DMS 273 (cell line): ENCODE data around the gene DHX58.
"Not testable (repeated sequence)": the region's sequence is repeated elsewhere in the genome, so short reads cannot be mapped to it uniquely, and the experiment has no call there.

Experiments used
- DNase-seq: peaks from one replicate; lab custom pipeline; 2025; ENCODE audit not compliant: unreplicated experiment; lab: John Stamatoyannopoulos, UW

DHX58 gene

DNA sequence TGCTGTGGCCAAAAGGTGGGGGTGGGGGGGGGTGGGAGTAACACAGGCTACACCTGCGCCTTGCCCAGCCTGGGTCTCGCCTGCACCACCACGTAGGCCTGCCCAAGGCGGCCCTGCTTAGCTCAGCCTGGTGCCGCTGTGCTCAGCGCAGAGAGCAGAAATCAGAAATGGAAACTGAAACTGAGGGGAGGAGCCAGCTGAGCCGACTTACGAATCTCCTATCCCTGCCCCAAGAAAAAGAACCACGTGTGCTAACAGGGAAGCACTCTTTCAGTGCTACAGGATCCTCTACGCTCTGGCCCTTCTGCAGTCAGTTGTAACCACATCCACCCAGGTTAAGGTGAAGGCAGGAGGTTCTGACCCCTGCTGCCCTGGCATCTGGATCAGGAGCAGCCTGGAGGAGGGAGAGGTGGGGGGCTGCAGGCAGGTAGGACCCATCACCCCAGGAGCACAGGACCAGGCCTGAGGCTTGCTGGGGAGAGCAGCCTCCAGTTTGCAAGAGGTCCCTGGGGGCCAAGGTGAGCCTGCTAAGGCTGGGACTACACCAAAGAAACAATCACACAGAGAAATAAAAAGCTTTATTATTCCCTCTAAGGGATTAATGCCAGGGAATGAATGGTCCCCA is at the start of gene DHX58:
Gene DHX58 (minus strand): TSS at position 163 of the 625 bp plus-strand sequence. CDS start 822 bp downstream, outside the sequence.
- peak; percentile 84 for DNase-seq

- DNase-seq: no peak
Observed at GRCh38 chr17:42160531-42160910, 48.0 kb upstream of the DHX58 start.

GRCh38 chr17:42159796-42160530 is 47.4 kb upstream of the DHX58 start:
- no peak for DNase-seq

DNA sequence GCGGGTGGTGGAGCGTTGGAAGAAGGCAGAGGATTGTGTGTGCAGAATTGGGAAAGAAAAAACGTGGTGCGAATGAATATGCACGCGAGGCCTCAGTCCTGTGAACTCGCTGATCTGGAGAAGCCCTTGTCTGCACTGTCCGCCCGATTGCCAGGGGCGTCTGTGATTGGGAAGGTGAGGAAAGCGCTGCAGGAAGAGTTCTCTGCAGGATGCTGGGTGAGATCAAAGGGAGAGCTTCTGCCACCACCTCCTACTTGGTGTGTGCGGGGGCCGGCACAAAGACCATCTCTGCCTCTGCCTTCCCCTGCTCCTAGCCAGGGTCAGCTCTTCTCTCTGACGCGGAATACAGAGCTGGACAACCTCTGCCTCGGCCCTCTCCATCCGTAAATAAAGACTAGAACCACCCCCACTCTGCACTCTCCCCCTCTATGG is 43.1 kb upstream of the DHX58 start:
- DNase-seq: no peak

DNA sequence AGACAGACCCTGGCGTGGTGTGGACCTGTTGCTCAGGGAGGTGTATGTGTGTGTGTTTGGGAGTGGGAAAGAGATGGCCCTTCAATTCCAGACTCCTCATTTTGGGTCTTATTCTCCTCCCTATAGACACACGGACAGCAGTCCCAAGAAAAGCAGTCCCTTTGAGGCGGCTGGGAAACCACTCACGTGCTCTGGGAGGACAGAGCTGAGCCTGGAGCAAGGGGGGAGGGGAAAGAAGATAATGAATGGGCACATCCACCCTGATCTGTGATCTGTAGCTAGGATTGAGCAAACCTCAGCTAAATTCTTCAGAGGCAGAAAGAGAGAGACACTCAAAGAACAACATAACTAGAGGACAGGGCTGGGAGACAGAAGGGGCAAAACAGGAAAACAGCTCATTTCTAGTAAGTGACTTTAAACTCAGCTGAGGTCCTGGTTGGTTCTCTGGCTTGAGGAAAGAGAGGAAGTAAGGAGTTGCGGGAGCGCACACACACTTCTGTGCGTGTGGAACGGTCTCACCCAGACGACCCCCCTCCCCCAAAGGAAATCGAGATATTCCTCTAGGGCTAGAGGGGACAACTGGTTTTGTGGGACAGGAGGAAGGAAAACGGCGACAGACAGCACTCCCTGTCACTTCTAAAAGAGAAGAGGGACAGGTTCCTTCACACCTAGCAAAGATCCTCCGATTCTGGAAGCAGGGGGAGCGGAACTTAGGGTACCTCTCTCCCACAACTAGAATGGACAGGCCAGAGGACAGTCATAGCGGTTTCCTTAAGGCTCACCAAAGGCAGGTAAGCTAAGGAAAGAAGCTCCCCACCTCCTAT is 41.6 kb upstream of the DHX58 start:
- DNase-seq: peak; percentile 46

DNA sequence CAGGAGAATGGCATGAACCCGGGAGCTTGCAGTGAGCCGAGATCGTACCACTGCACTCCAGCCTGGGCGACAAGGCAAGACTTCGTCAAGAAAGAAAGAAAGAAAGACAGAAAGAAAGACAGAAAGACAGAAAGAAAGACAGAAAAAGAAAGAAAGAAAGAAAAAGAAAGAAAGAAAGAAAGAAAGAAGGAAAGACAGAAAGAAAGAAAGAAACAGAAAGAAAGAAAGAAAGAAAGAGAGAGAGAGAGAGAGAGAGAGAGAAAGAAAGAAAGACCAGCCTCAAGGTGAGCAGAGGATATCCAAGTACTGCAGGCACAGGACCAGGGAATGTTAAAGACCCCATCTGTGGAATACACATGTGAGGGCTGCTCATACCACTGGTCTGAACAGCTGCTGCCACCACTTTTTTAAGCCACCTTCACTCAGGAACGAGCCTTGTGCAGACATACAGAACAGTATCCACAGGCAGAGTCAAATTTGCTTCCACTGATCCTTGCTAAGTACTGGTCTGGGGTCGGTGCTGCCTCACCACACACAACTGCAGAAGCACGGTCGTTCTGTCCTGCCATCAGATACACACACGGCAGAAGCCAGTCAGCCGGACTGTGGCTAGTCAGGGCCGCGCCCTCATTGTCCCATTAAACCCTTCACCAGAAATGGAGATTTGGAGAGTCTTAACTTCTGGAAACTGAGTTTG is 34.5 kb upstream of the DHX58 start:
- no peak for DNase-seq

GRCh38 chr17:42143138-42143537 is 30.6 kb upstream of the DHX58 start:
- not testable (repeated sequence) for DNase-seq

- no peak for DNase-seq
Observed at GRCh38 chr17:42142371-42142896, 29.9 kb upstream of the DHX58 start.

DNA sequence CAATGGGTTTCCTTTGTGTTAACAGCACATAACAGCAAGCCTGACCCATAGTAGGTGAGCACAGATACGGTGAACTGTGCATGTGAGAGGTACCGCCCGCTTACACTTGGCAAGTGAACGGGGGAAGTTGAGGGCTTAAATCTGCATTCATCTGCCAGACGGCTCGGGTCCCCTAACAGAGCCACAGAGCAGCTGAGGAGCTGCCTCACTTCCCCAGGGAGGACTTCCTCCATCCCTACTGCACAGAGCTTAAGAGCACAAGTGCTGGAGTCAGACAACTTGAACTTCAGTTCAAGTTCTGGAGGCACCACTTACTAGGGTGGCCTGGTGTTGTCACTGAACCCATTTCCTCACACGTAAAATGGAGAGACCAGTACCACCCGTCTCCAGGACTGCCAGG is 28.9 kb upstream of the DHX58 start:
- DNase-seq: no peak

GRCh38 chr17:42140690-42141089 is 28.2 kb upstream of the DHX58 start:
- not testable (repeated sequence) for DNase-seq

DNA sequence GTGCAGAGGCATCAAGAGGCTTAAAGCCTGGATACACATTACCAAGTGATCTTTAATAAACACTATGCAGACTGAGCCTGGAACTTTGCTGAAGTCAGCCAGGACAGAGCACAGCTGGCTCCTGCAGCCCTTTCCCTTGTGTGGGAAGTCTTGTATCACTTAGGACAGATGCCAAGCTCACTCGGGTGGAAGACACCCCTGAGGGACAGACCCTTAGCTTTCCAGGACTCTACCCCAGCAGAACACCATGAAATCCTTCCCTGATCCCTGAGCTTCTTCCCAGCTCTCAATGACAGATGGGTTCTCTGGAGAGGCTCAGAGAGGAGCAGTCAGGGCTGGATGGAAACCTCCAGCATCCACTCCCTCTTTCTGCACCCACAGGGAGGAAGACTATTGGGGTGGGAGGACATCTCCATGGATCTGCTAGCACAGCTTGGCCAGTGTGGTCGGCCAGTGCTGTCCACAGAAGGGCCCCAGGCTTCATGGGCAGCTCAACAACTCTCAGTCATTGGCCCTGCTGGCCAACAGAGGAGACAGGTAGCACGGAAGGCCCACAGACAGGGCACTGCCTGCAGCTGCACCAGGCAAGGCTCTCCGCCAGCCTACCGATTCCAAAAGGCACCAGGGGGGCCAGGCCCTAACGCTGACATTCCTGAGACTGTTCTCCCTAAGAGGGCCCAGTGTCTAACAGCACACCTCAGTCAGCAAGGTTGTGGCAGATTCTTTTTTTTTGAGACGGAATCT is 26.4 kb upstream of the DHX58 start:
- DNase-seq: peak; percentile 39

- DNase-seq: no peak
Observed at GRCh38 chr17:42136654-42137051, 24.1 kb upstream of the DHX58 start.

DNA sequence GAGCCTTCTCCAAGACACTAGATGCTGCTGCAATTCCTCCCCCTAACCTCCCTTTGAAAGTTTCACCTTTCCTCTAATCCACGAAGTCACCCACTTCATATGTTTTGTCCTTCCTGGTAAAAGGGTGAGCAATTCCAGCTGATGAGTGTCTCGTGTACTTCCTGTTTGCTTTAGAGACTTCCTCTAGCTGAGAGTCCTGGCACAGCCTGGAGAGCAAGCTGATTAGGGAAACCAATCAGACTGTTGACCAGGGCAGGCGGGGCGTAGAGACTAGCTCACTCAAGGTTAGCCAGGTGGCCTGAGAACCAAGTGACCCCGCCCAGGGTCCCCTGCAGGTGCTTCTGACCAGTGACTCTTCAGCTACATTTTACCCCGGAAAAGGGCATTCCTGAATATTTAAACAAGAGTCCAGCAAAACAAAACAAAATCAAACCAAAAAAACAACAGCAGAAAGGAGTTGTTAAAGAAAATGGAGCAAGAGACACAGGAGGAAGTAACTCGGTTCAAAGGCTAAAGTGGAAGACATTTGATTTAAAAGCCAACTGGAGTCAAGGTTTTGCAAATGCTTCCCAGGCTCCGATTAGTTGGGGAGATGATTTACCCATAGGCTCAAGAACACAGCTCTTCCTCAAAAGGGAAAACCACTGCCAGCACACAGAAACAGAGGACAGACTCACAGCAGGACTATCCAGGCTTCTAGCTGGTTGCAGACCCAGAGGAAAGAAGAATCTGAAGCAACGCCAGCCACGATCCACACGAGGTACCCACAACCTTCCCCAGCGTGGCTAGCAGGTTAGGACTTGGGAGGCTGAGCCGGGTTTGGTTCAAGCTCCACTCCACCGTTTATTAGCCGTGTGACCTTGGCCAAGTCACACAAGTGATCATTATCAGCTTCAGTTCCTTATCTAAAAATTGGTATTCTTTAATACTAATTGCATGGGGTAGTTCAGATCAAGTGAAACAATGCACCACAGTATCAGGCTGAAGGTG is 23.4 kb upstream of the DHX58 start:
- no peak for DNase-seq

DNA sequence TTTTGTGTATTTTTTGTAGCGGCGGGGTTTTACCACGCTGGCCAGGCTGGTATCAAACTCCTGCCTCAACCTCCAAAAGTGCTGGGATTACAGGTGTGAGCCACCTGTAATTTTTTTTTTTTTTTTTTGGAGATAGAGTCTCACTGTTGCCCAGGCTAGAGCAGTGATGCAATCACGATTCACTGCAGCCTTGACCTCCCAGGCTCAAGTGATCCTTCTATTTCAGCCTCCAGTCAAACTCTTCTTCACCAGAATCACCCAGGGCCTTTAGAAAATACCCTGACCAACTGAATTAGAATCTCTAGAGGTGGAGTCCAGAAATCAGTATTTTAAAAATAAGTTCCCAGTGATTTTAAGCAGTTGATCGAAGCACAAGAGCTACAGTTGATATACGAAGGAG is 22.6 kb upstream of the DHX58 start:
- no peak for DNase-seq

DNA sequence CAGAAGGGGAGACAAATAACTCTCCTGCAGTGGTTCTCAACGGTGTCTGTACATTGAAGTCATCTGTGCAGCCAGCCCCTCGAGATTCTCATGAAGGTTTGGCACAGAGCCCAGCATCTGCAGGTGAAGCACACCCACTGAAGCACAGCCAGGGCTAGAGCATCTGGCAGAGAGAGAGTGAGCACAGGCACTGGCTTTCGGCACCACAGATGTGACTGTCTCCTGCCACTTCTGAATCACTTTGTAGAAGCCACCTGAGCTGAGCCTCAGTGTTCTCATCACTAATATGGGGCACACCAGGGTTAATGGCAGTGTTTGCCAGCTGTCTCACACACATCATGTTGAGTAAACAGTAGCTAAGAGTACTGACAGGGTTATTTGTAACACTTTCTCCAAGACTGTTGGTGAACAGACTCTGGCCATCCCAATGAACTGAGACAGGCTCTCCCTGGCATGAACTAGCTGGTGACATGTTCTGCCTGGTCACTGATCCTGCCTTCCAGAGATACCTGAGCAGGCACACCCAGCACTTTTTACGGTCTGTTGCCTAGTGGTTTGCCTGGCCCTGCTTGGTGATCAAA is 21.0 kb upstream of the DHX58 start:
- DNase-seq: peak; percentile 74

DNA sequence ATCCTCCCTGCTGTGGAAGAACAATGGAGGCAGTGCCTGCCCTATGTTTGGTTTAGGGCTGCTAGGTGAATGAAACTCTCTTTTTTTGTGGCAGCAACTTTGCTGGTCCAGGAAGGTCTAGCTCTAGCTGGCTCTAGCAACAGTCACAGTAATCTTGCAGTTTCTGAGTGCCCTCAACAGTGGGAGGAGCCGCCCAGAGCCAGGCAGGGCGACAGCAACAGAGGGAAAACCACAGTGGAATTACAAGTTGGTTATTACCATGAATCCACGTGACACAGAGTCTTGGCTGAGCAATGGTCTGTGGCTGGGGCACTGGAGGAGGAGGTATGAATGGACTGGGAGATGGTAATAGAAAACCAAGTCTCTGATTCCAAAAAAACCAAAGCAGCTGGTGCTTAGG is 20.4 kb upstream of the DHX58 start:
- DNase-seq: no peak

DNA sequence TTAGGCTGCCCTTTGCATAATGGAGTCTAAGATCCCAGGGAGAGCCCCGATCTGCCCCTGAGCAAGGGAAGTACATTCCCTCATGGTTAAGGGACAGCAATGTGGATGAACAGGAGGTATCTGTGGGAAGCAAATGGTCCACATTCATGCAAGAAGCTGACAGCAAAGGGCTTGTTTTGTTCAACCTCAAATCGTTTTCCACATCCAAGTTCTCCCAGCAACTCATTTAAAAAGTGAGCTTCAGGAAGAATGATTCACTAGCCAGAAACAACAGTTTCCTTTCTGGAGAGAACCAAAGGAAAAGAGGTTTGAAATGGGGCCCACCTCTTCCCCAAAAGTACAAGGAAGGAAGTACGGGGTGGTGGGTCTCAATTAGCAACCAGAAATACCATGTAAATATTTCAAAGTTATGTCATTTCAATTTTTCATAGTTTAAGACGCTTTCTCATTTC is 19.5 kb upstream of the DHX58 start:
- no peak for DNase-seq

DNA sequence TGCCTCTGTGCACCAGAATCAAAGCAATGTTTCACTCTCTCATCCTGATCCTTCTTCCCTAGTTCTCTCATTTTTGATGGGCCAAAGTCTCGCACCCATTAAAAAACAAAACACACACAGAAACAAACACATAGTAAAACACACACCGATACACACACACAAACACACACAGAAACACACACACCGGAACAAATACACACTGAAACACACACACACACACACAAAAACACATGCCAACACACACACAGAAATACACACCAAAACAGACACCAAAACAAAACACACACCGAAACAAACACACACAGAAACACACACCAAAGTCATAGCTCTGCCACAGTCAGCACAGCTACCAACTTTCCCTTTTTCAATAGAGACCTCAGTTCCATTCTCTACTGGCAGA is 18.7 kb upstream of the DHX58 start:
- no peak for DNase-seq
